IPS DF 4.7 (cell line): ENCODE data around the gene PDCD1.

Source experiments
- DNase-seq: peaks from one replicate; pipeline ENCODE4 v3.0.0-alpha.2; 2013; ENCODE audit warnings: low spot score; ENCODE audit errors: extremely low read depth

Gene PDCD1

DNA sequence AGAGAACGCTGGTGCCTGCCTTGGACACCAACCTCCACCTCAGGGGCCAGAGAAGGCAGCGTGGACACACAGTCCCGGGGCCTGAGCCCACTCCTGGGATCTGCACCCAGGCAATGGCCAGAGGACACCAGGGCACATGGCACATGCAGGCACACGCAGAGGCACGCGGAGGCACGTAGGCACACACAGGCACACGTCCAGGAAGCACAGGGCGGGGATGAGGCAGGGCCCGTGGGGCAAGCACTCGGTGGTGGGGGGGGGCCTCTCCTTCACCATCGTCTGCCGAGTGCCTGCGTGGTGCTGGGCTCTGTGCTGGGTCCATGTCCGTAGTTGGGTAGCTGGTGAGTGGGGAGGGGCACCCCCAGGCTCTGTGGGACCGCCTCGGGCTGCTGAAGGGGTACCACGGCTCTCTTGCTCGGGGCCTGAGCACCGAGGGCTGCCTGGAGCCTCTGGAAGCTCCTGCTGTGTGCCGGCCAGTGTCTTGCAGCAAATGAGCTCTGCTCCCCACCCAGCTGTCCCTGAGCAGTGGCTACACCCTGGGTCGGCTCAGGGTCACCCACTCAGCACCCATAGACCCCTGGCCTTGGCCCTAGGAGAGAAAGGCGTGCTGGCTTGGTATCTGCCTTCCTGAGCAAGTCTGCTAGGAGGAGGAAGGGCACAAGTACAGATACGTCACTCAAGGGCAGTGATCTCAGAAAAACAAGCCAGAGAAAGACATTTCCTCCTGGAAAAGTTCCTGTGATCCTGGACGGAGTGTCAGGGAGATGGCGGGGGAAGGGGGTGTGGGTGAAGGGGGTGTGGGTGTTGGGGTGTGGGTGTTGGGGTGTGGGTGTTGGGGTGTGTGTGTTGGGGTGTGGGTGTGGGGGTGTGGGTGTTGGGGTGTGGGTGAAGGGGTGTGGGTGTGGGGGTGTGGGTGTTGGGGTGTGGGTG, 37.3 kb upstream of the PDCD1 start:
- DNase-seq, result no peak

DNA sequence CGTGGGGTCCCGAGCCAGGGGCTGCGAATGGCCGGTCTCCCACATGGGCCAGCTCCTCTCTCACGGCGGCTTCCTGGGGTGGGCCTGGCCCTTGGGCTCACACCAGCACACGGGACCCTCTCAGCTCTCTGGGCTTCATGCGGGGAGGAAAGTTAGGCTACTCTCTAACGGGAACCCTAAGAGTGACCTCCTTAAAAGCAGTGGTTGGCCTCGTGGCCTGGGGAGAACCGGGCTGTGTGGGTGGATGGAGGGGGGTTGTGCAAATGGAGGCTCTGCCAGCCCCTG, 36.7 kb upstream of the PDCD1 start:
- DNase-seq, result no peak

DNA sequence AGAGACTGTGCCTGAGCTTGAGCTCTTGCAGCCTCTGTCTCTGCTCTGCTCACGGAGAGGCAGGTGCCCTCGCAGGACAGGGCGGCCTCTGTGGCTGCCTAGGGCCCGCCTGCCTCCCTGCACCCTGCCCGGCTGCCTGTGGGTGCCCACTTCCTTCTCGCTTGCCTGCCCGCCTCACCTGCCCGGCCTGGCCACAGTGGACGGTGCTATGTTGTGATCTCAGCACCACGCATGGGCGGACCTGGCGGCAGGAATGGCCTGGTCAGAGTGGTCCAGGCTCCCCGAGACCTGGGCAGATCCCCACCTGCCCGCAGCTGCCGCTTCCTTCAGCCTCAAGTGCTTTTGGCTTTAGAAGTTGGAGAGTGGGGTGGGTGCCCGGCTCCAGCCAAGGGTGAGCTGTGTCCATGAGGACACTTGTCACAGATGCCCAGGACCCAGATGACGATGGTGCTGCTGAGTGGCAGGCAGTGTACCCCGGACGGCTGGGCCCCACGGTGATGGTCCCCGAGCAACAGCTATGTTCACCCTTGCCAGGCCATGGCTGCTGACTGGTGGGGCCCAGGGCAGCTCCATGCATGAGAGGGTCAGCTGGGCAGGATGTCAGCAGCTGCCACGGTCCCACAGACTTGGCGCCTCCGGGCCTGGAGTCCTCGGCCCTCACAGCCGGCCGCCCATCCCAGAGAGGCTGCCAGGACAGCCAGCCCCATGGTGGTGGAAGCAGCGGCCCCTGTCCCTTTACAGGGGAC, 36.2 kb upstream of the PDCD1 start:
- DNase-seq, result no peak

DNA sequence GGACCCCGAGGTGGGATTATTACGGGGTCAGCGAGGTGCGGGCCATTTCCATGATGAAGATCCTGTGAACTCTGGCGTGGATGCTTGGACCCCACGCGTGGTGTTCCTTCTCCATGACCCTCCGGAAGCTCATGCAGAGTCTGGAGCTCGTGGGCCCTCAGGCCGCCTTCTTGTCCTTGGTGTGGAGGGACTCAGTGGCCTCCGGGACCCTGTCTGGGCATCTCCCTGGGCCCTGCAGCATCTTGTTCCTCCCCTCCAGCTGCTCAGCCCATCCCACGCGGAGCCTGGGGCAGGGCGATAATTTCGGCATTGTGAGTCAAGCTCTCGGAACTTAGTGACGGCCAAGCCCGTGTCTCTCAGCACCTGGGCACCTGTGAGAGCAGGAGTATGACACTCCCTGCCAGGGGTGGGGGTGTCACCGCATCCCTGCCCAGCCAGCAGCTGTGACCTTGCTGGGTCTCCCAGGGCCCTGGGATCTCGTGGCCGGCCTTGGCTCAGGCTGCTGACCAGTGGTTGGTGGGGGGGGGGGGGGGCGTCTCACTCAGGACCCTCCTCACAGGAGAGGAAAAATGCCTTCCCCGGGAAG, 35.5 kb upstream of the PDCD1 start:
- no peak for DNase-seq

DNA sequence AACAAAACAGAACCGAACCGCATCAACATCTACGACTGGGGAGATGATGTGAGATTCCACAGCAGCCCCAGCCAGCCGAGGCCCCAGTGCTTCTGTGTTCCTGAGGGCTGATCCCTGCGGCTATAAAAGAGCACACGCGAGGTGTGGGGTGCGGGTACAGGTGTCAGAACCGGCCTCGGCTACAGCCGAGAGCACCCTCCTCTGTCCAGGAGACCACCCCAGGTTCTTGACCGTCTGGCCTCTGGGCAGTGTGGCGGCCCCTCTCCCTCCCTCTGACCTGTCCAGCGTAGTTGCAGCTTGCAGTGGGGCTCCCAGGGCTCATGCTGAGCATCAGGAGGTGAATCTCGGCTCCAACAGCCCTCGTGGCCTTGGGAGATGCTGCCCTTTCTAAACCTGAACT, 34.6 kb upstream of the PDCD1 start:
- no peak for DNase-seq

DNA sequence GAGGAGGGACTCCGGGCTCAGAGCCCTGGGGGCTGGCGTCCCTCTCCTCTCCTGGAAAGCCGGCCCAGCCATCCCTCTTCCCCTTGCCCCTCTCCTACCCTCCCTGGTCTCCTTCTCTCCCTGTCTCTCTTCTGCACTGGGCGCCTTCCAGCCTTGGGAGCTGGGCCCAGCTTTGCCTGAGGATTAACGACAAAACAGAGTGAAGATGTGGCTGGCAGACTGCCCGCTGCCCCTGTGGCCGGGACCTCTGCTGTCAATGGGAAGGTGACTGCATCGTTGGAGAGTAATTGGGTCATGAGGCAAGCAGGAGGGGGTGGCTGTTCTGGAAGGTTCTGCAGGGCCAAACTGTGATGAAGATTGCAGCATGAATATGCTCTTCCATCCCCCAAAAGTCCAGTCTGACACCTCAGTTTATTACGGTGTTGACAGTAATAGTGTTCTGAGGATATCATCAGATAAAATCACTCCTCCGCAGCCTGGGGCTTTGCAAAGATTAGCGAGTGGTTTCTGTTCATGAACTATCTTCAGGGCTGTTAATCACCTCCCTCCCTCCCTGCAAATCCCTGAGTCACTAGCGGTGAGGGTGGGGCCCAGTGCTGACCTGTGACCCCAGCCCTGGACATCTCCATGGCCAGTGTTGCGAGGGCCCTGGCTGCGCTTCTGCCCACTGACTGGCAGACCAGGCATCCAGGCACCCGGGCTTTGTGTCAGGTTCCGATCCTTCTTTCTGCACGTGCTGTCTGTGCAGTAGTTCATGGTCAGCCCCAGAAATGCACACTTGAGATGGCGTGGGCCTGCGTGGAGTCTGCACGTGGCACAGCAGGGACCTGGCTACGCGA, 33.8 kb upstream of the PDCD1 start:
- no peak for DNase-seq

DNA sequence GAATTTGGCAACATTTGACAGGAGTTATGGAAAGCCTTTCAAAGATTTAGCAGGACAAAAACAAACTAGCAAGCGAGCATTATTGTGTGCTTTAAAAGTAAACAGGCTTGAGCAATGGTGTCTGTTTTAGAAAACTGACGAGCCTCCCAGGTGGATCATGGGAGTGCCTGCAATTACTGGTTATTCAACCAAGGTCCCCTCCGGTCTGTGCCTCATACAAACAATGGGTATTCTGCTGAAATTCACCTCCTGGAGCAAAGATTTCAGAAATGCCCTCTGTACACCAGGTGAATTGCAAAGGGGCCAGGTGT, 33.2 kb upstream of the PDCD1 start:
- no peak for DNase-seq

DNA sequence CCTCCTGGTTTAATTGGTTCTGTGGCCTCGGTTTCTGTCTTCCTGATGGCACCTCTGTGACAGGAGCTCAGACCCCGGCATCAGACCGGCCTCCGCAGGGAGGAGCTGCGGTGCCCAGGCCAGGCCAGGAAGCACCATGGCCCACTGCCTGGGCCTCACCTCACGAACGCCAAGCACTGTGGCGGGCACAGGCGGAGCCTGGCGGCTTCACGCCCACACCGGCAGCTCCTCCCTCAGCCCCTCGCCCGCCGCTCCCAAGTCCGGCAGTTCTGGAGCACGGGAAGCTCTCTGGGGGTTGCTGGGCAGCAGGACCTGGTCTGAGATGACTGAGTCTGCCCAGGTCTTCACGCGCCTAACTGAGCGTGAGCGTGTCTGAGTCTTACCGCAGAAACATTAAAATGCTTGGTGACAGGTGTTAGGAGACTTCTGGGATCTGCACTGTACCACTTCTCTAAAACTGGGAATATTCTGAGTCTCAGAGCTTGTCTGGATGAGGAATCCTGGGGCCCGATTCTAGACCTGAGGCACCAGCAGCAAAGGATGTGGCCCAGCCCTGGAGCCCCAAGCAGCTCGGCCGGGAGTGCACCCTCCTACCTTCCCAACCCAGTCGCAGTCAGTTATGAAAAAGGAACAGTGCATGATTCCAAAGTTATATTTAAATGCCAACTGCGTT, 32.8 kb upstream of the PDCD1 start:
- no peak for DNase-seq

DNA sequence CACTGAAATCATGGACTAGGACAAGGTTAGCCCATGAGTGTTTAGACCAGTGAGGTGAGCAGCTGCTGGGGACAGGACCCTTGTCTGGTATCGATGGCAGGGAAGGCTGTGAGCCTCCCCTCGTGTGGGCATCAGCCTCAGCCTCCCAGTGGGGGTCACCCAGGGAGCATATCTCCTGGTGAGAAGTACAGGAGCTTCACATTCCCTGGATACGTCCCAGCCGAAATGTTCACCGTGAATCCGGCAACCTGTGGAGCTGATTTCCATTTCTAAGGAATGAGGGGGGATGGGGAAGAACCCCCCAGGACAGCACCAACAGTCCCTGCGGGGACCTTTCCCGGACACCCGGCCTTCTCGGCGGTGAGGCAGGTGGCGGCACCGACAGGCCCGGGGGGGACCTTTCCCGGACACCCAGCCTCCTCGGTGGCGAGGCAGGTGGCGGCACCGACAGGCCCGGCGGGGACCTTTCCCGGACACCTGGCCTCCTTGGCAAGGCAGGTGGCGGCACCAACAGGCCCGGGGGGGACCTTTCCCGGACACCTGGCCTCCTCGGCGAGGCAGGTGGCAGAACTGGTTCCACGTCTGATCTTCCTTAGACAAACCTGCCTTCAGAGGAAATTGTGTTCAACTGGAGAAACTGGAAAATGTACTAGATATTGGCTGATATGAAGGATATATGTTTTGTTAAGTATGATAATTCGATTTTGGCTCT, 32.0 kb upstream of the PDCD1 start:
- no peak for DNase-seq

DNA sequence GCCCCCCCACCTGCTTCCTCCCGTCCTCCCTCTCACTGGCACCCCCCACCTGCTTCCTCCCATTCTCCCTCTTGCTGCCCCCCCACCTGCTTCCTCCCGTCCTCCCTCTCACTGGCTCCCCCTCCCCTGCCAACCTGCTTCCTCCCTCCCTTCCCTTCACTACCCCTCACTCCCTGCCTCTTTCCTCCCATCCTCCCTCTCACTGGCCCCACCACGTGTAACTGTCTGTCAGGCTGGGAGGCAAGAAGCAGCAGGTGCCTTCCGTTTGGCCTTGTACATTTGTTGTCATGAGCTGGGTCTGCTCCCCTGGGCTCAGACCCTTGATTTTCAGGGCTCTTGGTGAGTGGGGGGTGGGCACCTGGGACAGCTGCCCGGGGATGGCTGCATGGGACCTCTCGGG, 29.9 kb upstream of the PDCD1 start:
- DNase-seq, result no peak

DNA sequence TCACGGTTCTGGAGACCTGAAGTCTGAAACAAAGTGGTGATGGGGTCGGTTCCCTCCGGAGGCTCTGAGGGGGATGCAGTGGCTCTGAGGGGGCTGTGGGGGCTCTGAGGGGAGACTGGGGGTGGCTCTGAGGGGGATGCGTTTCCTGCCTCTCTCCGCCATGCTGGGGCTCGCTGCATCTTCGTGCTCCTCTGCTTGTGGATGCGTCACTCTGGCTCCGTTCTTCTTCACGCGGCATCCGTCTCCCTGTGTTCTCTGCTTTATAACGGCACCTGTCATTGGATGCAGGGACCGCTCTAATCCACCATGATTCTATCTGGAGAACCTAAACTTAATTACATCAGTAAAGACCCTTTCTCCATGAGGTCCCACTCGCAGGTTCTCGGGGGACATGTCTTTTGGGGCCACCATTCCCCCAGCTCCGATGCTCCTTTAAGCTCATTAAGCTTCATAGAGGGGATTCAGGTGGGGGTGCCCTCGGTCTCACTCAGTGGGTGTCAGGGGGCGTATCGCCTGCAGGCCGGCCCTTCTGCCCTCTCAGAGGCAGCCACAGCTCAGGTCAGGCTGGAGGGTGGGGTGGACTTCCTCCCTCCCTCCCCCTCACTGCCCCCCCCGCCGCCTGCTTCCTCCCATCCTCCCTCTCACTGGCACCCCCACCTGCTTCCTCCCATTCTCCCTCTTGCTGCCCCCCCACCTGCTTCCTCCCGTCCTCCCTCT, 29.3 kb upstream of the PDCD1 start:
- DNase-seq, result no peak

DNA sequence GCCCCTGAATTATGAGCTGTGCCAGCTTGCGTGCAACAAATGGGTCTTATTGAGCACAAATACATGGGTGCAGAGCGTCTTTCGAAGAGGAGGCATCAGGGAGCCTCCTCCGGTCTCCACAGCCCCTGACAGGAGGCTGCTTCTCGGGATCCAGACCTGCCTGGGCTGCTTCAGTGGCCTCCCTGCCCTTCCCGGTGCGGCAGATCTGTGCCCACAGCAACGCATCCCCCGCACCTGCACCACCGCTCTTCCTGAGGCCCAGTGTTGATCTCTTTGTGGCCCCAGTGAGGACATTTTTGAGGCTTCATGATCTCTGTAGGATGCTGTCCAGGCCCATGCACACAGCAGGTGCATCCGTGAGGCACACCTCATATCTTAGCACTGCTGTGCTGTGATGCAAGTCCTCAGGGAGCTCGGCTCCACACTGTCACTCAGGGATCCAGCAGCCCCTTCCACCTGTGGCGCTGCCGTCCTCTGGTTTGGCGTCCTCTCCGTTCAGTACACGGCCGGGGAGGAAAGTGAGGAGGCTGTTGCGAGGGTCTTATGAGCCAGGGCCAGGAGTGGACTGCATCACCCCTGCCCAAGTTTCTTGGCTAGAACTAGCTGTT, 28.2 kb upstream of the PDCD1 start:
- no peak for DNase-seq

DNA sequence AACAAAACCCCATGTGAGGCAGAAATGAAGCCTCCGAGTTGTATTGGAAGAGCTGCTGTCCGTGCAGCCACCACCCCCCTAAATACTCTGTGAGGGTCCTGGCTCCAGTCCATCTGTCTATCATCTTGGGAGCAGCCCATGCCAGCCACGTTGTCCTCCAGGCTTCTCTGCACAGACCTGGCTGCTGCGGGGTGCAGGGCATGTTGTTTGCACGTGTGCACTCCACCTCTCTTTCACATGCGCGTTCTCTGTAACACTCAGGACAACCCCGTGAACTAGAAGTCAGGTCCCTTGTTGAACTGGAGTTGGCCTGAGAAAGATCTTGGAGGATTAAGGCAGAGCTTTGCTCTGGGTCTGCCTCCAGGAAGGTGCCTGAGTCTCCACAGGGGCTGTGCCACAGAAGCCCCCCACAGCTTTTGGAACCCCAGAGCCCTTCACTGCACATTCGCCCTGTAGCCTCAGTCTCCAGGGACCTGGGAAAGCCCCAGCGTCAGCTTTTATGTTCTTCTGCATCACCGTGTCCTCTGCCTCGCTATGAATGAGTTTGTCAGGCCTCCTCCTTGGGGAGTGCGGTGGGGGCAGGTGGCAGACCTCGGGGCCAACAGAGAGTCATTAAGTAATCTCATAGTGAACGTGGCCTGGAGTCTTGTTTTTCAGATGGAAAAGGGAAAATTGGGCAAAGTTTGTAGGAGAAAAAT, 27.4 kb upstream of the PDCD1 start:
- DNase-seq, result no peak

DNA sequence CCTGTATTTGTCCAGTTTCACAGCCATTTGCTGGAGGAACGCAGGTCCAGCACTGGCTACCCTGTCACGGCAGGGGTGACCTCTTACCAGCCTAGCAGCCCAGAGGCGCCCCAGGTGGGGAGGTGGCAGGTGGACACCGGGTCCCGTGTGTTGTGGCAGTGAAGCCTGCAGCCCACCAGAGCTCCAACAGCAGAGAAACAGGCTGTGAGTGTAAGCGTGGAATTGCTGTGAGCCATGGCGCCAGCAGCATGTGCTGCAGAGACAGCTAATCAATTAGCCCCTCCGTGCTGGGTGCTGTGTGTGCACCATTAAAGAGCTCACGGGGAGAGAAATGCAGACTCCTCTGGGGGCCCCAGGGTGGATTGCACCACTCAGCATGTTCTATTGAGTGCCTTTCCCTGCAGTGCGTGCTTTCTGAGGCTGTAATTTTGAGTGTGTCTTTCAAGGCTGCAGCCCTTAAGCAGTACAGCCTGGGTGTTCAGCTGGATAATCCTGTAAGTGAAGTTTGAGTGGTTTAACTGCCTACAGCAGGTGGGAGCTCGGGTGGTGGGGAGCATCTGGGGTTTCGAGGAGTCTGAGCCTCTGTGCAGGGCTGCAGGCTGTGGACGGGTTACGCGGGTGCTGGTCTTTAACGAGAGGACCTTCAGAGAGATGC, 26.7 kb upstream of the PDCD1 start:
- no peak for DNase-seq

DNA sequence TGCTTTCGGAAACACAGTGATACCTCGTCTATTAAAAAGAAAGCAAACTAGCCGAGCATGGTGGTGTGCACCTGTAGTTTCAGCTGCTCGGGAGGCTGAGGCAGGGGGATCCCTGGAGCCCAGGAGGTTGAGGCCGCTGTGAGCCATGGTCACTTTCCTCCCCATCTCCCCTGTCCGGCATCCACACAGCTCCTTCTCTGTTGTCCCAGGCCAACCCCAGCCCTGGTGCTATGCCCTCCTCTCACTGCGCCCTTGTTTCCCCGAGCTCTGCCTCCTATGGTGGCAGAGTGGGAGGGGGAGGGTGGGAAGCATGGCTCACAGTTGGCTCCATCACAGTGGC, 26.2 kb upstream of the PDCD1 start:
- no peak for DNase-seq

DNA sequence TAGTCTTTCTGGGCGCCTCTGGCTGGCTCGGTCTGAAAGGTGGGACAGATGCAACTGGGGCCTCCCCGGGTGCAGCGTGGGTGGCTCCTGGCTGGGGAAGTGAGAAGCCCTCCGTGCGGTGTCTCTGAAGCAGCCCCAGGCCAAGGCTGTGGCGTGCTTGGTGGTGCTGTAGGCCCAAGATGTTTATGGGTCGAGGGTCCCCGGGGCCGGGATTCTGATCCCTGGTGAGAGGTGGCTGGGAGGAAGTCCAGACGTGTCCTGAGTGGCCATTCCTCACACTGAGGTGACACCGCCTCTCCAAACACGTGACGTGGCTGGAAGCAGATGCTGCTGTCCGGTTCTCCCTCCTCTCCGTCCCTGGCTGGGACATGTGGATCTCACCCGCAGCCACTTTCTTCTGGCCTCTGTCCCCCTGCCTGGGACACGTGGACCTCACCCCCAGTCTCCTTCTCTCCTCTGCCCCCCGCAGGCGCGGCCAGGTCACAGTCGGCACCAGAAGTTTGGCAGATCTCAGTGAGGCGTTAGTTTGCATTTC, 23.5 kb upstream of the PDCD1 start:
- DNase-seq, result no peak

DNA sequence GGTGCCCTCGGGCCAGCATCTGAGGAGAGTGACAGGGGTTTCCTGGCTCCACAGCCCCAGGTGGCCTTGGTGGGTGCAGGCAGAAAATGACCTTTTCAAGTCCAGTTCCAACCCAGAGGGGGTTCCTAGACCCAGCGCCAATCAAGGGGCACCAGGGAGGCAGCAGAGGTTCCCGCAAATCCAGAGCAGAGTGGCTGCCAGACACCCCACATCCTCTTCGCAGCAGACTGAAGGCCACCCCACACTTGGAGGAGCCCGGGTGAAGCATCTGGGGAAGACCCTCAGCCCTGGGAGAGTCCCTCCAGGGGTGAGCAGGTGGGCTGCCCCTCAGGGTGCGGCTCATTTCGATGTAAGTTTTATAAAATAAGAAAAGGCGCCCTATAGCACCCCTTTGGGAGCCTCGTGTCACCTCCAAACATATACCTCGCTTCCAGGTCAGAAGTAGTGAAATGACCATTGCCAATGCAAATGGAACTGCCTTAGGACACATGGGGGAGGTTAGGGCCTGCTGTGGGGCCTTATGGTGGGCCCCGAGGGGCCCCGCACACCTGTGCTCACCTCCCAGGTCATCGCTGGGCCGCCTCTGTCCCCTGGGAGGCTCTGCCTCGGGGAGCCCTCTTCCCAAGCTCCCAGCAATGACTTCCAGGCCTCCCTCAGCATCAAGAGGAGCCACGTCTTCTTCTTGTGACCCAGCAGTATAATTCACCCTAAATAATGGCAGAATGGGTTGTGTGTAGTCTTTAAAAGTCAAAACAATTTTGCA, 21.8 kb upstream of the PDCD1 start:
- no peak for DNase-seq

DNA sequence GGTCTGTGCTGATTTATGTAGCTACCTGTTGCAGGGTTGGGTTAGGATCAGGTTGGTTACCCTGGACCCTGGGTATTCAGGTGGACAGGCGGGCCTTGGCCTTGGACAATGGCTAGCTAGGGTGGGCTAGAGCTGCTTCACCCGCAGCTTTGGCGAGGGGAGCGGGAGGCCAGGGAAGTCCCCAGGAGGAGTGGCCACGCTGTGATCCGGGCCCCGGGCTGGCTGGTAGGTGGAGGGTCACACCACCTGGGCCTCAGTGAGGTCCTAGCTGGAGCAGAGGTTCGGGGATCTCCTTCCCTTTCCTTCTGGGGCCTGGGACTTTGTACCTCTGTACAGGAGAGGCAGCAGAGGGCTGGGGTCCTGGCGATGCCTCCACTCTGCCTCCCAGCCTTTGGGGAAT, 20.6 kb upstream of the PDCD1 start:
- no peak for DNase-seq
